ENCODE measurements around the gene SYMPK.
"Not testable (repeated sequence)": the region's sequence is repeated elsewhere in the genome, so short reads cannot be mapped to it uniquely, and the experiment has no call there.

The SYMPK gene

GRCh38 chr19:45862564-45863334, at the start of gene SYMPK:
Gene SYMPK (minus strand): TSS chr19:45863147. CDS start chr19:45854495, 8,652 bp downstream.
- peak; percentile 98 for DNase-seq

GRCh38 chr19:45911291-45911690, 48.3 kb upstream of the SYMPK start:
- DNase-seq: no peak

GRCh38 chr19:45908956-45909355, 46.0 kb upstream of the SYMPK start:
- no peak for DNase-seq

- DNase-seq: no peak
Observed at GRCh38 chr19:45906221-45906620, 43.3 kb upstream of the SYMPK start.

GRCh38 chr19:45905011-45905410, 42.1 kb upstream of the SYMPK start:
- no peak for DNase-seq

GRCh38 chr19:45902651-45903625, 40.0 kb upstream of the SYMPK start:
- DNase-seq: peak; percentile 93

- no peak for DNase-seq
Observed at GRCh38 chr19:45901912-45902650, 39.1 kb upstream of the SYMPK start, which contains the start of gene MYPOP. Gene MYPOP (minus strand): TSS chr19:45902613. CDS start chr19:45901773, 840 bp downstream.

GRCh38 chr19:45901432-45901911, 38.5 kb upstream of the SYMPK start:
- DNase-seq: no peak

GRCh38 chr19:45900738-45901431, 37.9 kb upstream of the SYMPK start:
- DNase-seq: no peak

- DNase-seq: no peak
Observed at GRCh38 chr19:45899919-45900589, 37.1 kb upstream of the SYMPK start.

- no peak for DNase-seq
Observed at GRCh38 chr19:45899253-45899652, 36.3 kb upstream of the SYMPK start.

GRCh38 chr19:45897261-45897812, 34.4 kb upstream of the SYMPK start:
- DNase-seq: no peak

GRCh38 chr19:45895983-45896599, 33.1 kb upstream of the SYMPK start:
- not testable (repeated sequence) for DNase-seq

- no peak for DNase-seq
Observed at GRCh38 chr19:45895519-45895972, 32.6 kb upstream of the SYMPK start.

- DNase-seq: no peak
Observed at GRCh38 chr19:45890877-45891276, 27.9 kb upstream of the SYMPK start.

GRCh38 chr19:45889210-45889885, 26.4 kb upstream of the SYMPK start:
- DNase-seq: no peak

- no peak for DNase-seq
Observed at GRCh38 chr19:45887200-45887710, 24.3 kb upstream of the SYMPK start.

GRCh38 chr19:45886427-45887199, 23.7 kb upstream of the SYMPK start:
- peak; percentile 83 for DNase-seq

Data from DMS79 (cell line).